GM19372 (cell line): Measurements from ENCODE around the gene LTBP4.
"Not testable (repeated sequence)": the region's sequence is repeated elsewhere in the genome, so short reads cannot be mapped to it uniquely, and the experiment has no call there.

Experiments used
- ATAC-seq: cut with Tn5 transposase; IDR thresholded peaks from one replicate; pipeline ENCODE4 v1.9.1; 2021; ENCODE audit warnings: mild to moderate bottlenecking, low read depth, moderate library complexity; ENCODE audit not compliant: unreplicated experiment

Gene LTBP4

GRCh38 chr19:40601134-40601974 is at the start of gene LTBP4:
Gene LTBP4, plus strand, starts transcription at chr19:40601369. Its CDS starts 19 bp downstream, at chr19:40601388.
- ATAC-seq, result no peak

- no peak for ATAC-seq
These were observed 48.3 kb upstream of the LTBP4 start for GRCh38 chr19:40552848-40553247.

GRCh38 chr19:40553885-40554857 is 47.0 kb upstream of the LTBP4 start:
- no peak for ATAC-seq

GRCh38 chr19:40555978-40556689 is 45.0 kb upstream of the LTBP4 start:
- no peak for ATAC-seq

GRCh38 chr19:40556953-40557530 is 44.1 kb upstream of the LTBP4 start:
- ATAC-seq, result no peak

- no peak for ATAC-seq
These were observed 41.8 kb upstream of the LTBP4 start for GRCh38 chr19:40559394-40559793.

- ATAC-seq, result no peak
These were observed 41.1 kb upstream of the LTBP4 start for GRCh38 chr19:40560092-40560507.

- ATAC-seq, result no peak
These were observed 39.2 kb upstream of the LTBP4 start for GRCh38 chr19:40561947-40562346.

GRCh38 chr19:40564535-40564934 is 36.6 kb upstream of the LTBP4 start:
- not testable (repeated sequence) for ATAC-seq

GRCh38 chr19:40565355-40565754 is 35.8 kb upstream of the LTBP4 start:
- no peak for ATAC-seq

GRCh38 chr19:40565910-40566495 is 35.2 kb upstream of the LTBP4 start:
- no peak for ATAC-seq

GRCh38 chr19:40567040-40567749 is 34.0 kb upstream of the LTBP4 start:
- ATAC-seq, result no peak

- ATAC-seq, result no peak
These were observed 33.2 kb upstream of the LTBP4 start for GRCh38 chr19:40567750-40568494.

- ATAC-seq, result peak; percentile 81
These were observed 30.7 kb upstream of the LTBP4 start for GRCh38 chr19:40570313-40571004.

- no peak for ATAC-seq
These were observed 30.2 kb upstream of the LTBP4 start for GRCh38 chr19:40571005-40571318.

- no peak for ATAC-seq
These were observed 29.2 kb upstream of the LTBP4 start for GRCh38 chr19:40571831-40572495.

GRCh38 chr19:40575326-40575725 is 25.8 kb upstream of the LTBP4 start:
- ATAC-seq, result no peak

GRCh38 chr19:40576151-40576584 is 25.0 kb upstream of the LTBP4 start:
- peak; percentile 33 for ATAC-seq
